ENCODE data around the gene TMEM156.

The TMEM156 gene

DNA sequence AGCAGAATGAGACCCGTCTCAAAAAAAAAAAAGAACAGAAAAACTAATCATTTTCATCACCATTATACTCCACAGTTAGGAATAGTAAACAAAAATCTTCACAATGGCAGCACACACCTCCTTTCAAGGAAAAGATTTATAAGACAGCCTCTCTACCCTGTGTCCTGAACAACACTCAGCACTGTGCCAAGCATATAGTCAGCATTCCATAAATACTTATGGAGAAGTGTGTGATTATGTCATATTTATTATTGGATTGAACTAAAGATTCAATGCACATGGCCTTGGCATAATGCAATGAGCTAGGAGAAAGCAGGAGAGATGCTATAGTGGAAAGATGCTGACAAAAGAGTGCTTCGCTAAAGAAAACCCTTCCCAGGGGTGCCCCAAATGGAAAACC lies 112.0 kb downstream of the TMEM156 start:
- H3K4me3 ChIP-seq = no peak overlapping the region
- H3K27ac ChIP-seq = no peak overlapping the region
- no peak for DNase-seq (ENCODE audit: low spot score)
- TF ChIP-seq, protein P1, sequence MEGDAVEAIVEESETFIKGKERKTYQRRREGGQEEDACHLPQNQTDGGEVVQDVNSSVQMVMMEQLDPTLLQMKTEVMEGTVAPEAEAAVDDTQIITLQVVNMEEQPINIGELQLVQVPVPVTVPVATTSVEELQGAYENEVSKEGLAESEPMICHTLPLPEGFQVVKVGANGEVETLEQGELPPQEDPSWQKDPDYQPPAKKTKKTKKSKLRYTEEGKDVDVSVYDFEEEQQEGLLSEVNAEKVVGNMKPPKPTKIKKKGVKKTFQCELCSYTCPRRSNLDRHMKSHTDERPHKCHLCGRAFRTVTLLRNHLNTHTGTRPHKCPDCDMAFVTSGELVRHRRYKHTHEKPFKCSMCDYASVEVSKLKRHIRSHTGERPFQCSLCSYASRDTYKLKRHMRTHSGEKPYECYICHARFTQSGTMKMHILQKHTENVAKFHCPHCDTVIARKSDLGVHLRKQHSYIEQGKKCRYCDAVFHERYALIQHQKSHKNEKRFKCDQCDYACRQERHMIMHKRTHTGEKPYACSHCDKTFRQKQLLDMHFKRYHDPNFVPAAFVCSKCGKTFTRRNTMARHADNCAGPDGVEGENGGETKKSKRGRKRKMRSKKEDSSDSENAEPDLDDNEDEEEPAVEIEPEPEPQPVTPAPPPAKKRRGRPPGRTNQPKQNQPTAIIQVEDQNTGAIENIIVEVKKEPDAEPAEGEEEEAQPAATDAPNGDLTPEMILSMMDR (IDR thresholded peaks at IDR 0.05) = no peak

DNA sequence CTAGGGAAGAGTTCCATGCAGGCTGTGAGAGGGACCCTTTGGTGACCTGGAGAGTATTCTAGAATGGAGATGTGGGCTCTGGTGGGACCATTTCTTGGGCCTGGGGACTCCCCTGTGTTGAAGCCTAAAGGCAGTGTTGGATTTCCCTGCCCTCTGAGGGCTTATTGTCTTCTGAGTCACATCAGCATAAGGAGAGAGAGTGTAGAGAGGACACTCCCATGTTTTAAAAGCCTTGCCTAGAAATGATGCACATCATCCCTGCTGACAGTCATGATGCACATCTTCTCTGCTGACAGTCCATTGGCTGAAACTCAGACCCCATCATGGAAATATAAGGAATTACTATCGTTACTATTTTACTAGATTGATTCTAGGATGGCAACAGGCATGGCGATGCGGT lies 112.7 kb downstream of the TMEM156 start:
- TF ChIP-seq, protein P1 (IDR thresholded peaks at IDR 0.05) = no peak
- Histone ChIP-seq H3K4me3 (no peak overlapping the region), H3K27ac (no peak overlapping the region)
- DNase-seq (ENCODE audit: low spot score) = no peak

DNA sequence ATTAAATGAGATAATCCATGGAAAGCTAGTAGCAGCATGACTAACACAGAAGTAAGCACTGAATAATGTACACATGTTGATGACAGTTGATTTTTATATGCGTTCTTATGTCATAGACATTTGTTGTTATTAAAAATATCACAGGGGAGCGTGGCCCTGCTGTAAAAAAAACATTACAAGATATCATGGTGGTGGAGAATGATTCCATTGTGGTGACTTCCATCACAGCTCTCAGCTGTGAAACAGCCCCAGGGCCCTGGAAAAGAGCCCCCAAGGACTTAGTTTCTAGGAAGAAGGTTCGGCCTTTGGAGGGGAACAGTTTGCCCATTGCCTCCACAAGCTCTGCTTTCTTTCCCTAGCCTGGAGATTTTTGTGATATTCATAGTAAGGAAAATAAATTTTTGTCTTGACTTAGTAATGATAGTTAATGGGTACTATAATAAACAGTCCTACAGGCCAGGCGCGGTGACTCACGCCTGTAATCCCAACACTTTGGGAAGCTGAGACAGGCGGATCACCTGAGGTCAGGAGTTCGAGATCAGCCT lies 114.7 kb downstream of the TMEM156 start:
- TF ChIP-seq, protein P1 (IDR thresholded peaks at IDR 0.05) = no peak
- no peak for DNase-seq (ENCODE audit: low spot score)
- no peak overlapping the region for H3K4me3 ChIP-seq
- H3K27ac ChIP-seq = no peak overlapping the region
